ENCODE data around the gene RAB11FIP4.

Gene RAB11FIP4

GRCh38 chr17:31433091-31433790, 41.8 kb downstream of the RAB11FIP4 start:
- no peak overlapping the region for H3K4me3 ChIP-seq (replicated peaks; ENCODE audit: low read depth, low read length)
- DNase-seq (ENCODE audit: extremely low read depth, low read depth): no peak
- TF ChIP-seq, protein P1, sequence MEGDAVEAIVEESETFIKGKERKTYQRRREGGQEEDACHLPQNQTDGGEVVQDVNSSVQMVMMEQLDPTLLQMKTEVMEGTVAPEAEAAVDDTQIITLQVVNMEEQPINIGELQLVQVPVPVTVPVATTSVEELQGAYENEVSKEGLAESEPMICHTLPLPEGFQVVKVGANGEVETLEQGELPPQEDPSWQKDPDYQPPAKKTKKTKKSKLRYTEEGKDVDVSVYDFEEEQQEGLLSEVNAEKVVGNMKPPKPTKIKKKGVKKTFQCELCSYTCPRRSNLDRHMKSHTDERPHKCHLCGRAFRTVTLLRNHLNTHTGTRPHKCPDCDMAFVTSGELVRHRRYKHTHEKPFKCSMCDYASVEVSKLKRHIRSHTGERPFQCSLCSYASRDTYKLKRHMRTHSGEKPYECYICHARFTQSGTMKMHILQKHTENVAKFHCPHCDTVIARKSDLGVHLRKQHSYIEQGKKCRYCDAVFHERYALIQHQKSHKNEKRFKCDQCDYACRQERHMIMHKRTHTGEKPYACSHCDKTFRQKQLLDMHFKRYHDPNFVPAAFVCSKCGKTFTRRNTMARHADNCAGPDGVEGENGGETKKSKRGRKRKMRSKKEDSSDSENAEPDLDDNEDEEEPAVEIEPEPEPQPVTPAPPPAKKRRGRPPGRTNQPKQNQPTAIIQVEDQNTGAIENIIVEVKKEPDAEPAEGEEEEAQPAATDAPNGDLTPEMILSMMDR (IDR thresholded peaks at IDR 0.05; ENCODE audit: low read depth, low read length, missing control alignments): no peak

DNA sequence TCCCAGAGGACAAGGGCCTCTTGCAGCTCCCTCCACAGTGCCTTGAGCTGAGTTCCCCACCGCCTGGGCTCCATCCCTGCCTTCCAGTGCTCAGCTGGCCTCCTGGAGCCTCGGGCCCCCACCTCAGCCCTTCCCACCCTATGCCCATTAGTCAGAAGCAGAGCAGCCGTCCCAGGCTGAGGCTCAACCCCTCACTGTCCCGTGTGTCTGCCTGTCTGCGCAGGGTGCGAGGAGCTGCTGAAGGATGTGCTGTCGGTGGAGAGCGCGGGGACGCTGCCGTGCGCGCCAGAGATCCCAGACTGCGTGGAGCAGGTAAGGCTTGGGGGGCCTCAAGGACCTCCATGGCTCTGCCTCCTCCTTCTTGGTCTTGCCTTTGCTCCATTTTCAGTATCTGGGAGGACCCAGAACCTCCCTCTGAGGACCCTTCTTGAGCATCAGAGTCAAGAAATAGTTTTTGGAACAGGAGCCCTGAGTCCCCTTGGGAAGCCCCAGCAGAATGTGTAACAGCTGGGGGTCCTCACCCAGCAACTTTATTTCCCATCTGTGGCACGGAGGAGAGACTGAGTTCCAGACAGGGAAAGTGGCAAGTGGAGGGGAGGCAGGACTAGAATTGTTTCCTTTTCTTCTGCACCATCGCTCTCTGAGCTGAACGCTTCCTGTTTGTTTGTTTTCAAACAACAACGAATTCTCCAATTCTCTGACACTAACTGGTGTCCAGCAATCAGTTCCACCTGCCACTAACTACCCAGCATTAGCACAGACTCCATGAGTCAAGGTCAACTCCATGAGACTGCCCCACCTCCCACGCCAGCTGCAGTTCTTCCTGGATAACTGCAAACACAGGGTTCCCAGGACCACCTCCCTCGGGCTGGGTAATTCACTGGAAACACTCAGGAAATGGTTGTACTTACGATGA, 42.6 kb downstream of the RAB11FIP4 start:
- TF ChIP-seq, protein P1 (IDR thresholded peaks at IDR 0.05; ENCODE audit: low read depth, low read length, missing control alignments): no peak
- no peak overlapping the region for H3K4me3 ChIP-seq (replicated peaks; ENCODE audit: low read depth, low read length)
- no peak for DNase-seq (ENCODE audit: extremely low read depth, low read depth)

- H3K4me3 ChIP-seq (replicated peaks; ENCODE audit: low read depth, low read length): no peak overlapping the region
- no peak for DNase-seq (ENCODE audit: extremely low read depth, low read depth)
- TF ChIP-seq, protein P1 (IDR thresholded peaks at IDR 0.05; ENCODE audit: low read depth, low read length, missing control alignments): no peak
Measured at GRCh38 chr17:31434727-31435050, 43.2 kb downstream of the RAB11FIP4 start.

GRCh38 chr17:31435581-31435980, 44.1 kb downstream of the RAB11FIP4 start:
- H3K4me3 ChIP-seq (replicated peaks; ENCODE audit: low read depth, low read length): no peak overlapping the region
- TF ChIP-seq, protein P1 (IDR thresholded peaks at IDR 0.05; ENCODE audit: low read depth, low read length, missing control alignments): no peak
- no peak for DNase-seq (ENCODE audit: extremely low read depth, low read depth)

DNA sequence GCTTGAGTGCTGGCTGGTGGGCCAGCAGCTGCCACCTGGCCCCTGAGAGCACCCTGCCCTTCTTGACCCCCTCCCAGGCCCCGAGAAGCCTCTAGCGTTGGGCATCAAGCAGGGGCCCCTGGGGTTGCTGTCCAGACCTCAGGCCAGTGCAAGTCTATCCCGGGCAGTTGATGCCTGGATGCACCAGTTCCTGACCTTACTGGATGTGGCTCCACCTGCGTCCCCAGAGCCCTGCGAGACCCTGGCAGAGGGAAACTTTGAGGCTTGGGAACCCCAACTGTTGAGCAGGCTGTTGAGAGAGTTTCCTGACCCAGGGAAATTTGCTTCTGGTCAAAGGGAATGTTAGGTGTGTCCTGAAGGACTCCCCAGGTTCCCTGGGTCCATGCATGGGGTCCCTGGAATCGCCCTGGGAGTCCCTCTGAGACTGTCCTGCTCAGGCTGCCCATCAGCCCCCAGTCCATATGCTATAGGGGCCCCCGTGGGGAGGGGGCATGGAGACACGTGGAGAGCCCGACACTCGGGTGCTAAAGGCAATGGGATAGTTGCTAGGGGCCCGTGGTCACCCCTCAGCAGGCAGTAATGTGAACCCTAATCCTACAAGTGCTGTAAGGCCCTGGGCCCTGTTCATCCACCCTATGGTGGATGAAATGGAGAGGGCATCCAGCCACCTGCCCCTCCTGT, 46.4 kb downstream of the RAB11FIP4 start:
- TF ChIP-seq, protein P1 (IDR thresholded peaks at IDR 0.05; ENCODE audit: low read depth, low read length, missing control alignments): no peak
- no peak overlapping the region for H3K4me3 ChIP-seq (replicated peaks; ENCODE audit: low read depth, low read length)
- DNase-seq (ENCODE audit: extremely low read depth, low read depth): no peak

GRCh38 chr17:31439716-31440115, 48.2 kb downstream of the RAB11FIP4 start:
- no peak overlapping the region for H3K4me3 ChIP-seq (replicated peaks; ENCODE audit: low read depth, low read length)
- DNase-seq (ENCODE audit: extremely low read depth, low read depth): no peak
- TF ChIP-seq, protein P1 (IDR thresholded peaks at IDR 0.05; ENCODE audit: low read depth, low read length, missing control alignments): no peak

Measured in HFF-Myc (cell line).